ENCODE data around the gene OR7D4. TPM values are rescaled to one million over a fixed set of nuclear protein-coding genes. Genes with fewer than 3 reads are reported as not detected.
"Not testable (repeated sequence)": the region's sequence is repeated elsewhere in the genome, so short reads cannot be mapped to it uniquely, and the experiment has no call there.

The OR7D4 gene
- not detected for polyA plus RNA-seq (ENCODE audit: low read depth in 6 of 6)

- DNase-seq (no peak), ATAC-seq (ENCODE audit: low read depth in 2 of 2) (no peak)
- no peak within 1 kb of the TSS for H3K4me3 Mint-ChIP-seq
- no peaks in the 10 kb centered on the region for H3K4me1 Mint-ChIP-seq
- H3K27ac Mint-ChIP-seq = no peak within 1 kb of the TSS
- H3K27me3 Mint-ChIP-seq = peaks cover 14 to 44% (median 17%) of the 10 kb centered on the region in 3 donors
- peaks cover 6 to 26% (median 10%) of the 10 kb centered on the region in 7 donors for H3K9me3 Mint-ChIP-seq
- H3K36me3 Mint-ChIP-seq = peaks cover 0 to 10% of the 10 kb centered on the region in 2 donors
These were observed at the start of gene OR7D4 for GRCh38 chr19:9219489-9219888. OR7D4 (minus strand) TSS chr19:9219589; CDS start chr19:9214837, 4,752 bp downstream.

DNA sequence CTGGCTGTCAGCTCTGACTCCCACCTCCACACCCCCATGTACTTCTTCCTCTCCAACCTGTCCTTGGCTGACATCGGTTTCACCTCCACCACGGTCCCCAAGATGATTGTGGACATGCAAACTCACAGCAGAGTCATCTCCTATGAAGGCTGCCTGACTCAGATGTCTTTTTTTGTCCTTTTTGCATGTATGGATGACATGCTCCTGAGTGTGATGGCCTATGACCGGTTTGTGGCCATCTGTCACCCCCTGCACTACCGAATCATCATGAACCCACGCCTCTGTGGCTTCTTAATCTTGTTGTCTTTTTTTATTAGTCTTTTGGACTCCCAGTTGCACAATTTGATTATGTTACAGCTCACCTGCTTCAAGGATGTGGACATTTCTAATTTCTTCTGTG, 31.8 kb upstream of the OR7D4 start:
- no peak overlapping the region for H3K27ac Mint-ChIP-seq
- H3K4me1 Mint-ChIP-seq = no peaks in the 10 kb centered on the region
- peaks cover 0 to 16% (median 6%) of the 10 kb centered on the region in 7 donors for H3K9me3 Mint-ChIP-seq
- H3K36me3 Mint-ChIP-seq = peaks cover 0 to 4% of the 10 kb centered on the region in 2 donors
- DNase-seq = no peak
- no peak overlapping the region for H3K4me3 Mint-ChIP-seq
- H3K27me3 Mint-ChIP-seq = peaks cover 11 to 21% (median 14%) of the 10 kb centered on the region in 3 donors
- ATAC-seq (ENCODE audit: low read depth in 2 of 2) = no peak

GRCh38 chr19:9250630-9251029, 31.2 kb upstream of the OR7D4 start, which contains the start of gene OR7E24:
OR7E24 (plus strand) TSS chr19:9250930; CDS start chr19:9251044, 114 bp downstream.
- DNase-seq (no peak), ATAC-seq (ENCODE audit: low read depth in 2 of 2) (no peak)
- H3K4me3 Mint-ChIP-seq = no peak within 1 kb of the TSS
- no peak within 1 kb of the TSS for H3K27ac Mint-ChIP-seq
- H3K36me3 Mint-ChIP-seq = peaks cover 0 to 4% of the 10 kb centered on the region in 2 donors
- H3K4me1 Mint-ChIP-seq = no peaks in the 10 kb centered on the region
- H3K9me3 Mint-ChIP-seq = peaks cover 0 to 16% (median 3%) of the 10 kb centered on the region in 7 donors
- peaks cover 11 to 21% (median 14%) of the 10 kb centered on the region in 3 donors for H3K27me3 Mint-ChIP-seq

DNA sequence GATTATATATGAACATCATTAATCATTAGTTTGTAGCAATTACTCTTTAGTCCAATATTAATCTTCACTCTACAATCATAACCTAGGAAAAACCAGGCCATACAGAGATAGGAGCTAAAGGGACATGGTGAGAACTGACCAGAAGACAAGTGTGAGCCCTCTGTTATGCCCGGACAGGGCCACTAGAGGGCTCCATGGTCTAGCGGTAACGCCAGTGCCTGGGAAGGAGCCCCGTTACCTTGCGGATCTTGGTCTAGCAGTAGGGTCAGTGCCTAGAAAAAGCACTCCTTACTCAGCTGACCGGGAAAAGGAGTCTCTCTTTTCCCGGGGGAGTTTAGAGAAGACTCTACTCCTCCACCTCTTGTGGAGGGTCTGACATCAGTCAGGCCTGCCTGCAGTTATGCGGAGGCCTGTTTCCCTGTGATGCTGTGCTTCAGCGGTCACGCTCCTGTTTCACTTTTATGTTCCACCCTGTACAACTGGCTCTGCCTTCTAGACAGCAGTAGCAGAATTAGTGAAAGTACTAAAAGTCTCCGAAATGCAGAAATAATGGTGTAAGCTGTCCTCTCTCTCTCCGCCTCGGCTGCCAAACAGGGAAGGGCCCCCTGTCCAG, 13.8 kb downstream of the OR7D4 start:
- H3K9me3 Mint-ChIP-seq = peaks cover 0 to 4% (median 2%) of the 10 kb centered on the region in 7 donors

DNA sequence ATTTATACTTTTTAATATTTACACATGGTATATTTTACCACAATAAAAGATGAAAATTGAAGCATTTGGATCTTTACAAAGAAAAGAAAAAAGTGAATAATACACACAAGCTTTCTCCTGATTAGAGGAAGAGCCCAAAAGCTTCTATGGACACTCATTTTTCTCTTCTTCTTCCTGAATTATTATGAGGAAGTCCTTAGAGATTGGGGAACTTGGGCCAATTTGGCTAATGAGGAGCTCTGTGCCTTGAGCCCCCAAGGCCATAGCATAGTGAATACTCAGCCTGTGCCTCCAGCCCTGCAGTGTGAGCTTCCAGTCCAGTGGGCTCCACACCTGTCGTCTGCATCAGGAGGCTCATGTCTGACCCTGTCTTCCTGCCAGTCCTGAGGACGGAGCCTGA, 21.3 kb downstream of the OR7D4 start:
- ATAC-seq (ENCODE audit: low read depth in 2 of 2); H3K4me1 Mint-ChIP-seq; DNase-seq; H3K36me3 Mint-ChIP-seq; H3K9me3 Mint-ChIP-seq; H3K4me3 Mint-ChIP-seq; H3K27ac Mint-ChIP-seq: not testable (repeated sequence)
- H3K27me3 Mint-ChIP-seq = peaks cover 17 to 33% (median 19%) of the 10 kb centered on the region in 3 donors

More for the DNA sequence above, 13.8 kb downstream of the OR7D4 start:
- peak overlapping the region in 7 of 8 donors; percentile 37 to 81 (median 70) for H3K4me3 Mint-ChIP-seq
- H3K4me1 Mint-ChIP-seq = peaks cover 4 to 7% (median 6%) of the 10 kb centered on the region in 3 donors
- DNase-seq (peak; percentile 55), ATAC-seq (ENCODE audit: low read depth in 2 of 2) (peak; percentile 64 to 72)
- H3K27ac Mint-ChIP-seq = peak overlapping the region in 1 of 6 donors; percentile 33
- H3K36me3 Mint-ChIP-seq = no peaks in the 10 kb centered on the region
- peaks cover 5 to 10% (median 6%) of the 10 kb centered on the region in 3 donors for H3K27me3 Mint-ChIP-seq

DNA sequence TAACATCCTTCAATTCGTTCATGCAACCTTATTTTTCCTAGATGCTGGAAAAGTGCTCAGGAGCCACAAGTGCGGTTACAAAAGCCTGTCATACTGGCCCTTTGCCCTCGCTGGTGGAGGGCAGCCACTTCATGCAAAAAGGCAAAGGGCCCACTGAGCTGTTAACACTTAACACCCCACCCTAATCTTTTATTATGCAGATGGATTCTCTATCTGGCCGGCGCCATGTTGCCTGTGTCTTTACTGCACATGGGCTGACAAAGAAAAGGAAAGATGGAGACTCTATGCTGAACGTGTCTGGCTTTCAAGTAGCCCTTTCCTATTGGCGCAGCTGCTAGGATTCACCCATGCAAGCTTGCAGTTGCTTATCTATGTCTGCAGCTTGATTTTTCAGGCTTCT, 29.9 kb downstream of the OR7D4 start:
- no peak for DNase-seq
- H3K4me1 Mint-ChIP-seq = no peaks in the 10 kb centered on the region
- peak overlapping the region in 2 of 8 donors; percentile 0 to 16 for H3K4me3 Mint-ChIP-seq
- H3K27ac Mint-ChIP-seq = no peak overlapping the region
- H3K36me3 Mint-ChIP-seq = peaks cover 12 to 13% of the 10 kb centered on the region in 2 donors
- no peak for ATAC-seq (ENCODE audit: low read depth in 2 of 2)
- H3K9me3 Mint-ChIP-seq = peaks cover 0 to 34% (median 21%) of the 10 kb centered on the region in 7 donors
- peaks cover 8 to 34% (median 10%) of the 10 kb centered on the region in 3 donors for H3K27me3 Mint-ChIP-seq

- Mint-ChIP-seq H3K27me3 (peaks cover 0 to 24% (median 5%) of the 10 kb centered on the region in 3 donors), H3K4me1 (no peaks in the 10 kb centered on the region), H3K27ac (no peak overlapping the region), H3K9me3 (peaks cover 0 to 29% (median 21%) of the 10 kb centered on the region in 7 donors), H3K4me3 (no peak overlapping the region), H3K36me3 (peaks cover 12 to 13% of the 10 kb centered on the region in 2 donors)
- ATAC-seq (ENCODE audit: low read depth in 2 of 2) (no peak), DNase-seq (no peak)
These were observed 32.2 kb downstream of the OR7D4 start for GRCh38 chr19:9187191-9187590.

- H3K27ac Mint-ChIP-seq = no peak overlapping the region
- no peak for DNase-seq
- peaks cover 0 to 11% (median 4%) of the 10 kb centered on the region in 7 donors for H3K9me3 Mint-ChIP-seq
- H3K36me3 Mint-ChIP-seq = peaks cover 7 to 12% of the 10 kb centered on the region in 2 donors
- peaks cover 0 to 14% (median 0%) of the 10 kb centered on the region in 3 donors for H3K27me3 Mint-ChIP-seq
- ATAC-seq (ENCODE audit: low read depth in 2 of 2) = no peak
- no peaks in the 10 kb centered on the region for H3K4me1 Mint-ChIP-seq
- H3K4me3 Mint-ChIP-seq = no peak overlapping the region
These were observed 36.4 kb downstream of the OR7D4 start for GRCh38 chr19:9183000-9183399.

- Mint-ChIP-seq H3K4me1 (no peaks in the 10 kb centered on the region), H3K27ac (no peak within 1 kb of the TSS), H3K9me3 (peaks cover 0 to 2% (median 0%) of the 10 kb centered on the region in 7 donors), H3K27me3 (peaks cover 0 to 8% (median 0%) of the 10 kb centered on the region in 3 donors), H3K4me3 (no peak within 1 kb of the TSS), H3K36me3 (no peaks in the 10 kb centered on the region)
- ATAC-seq (ENCODE audit: low read depth in 2 of 2) (no peak), DNase-seq (no peak)
These were observed 40.5 kb downstream of the OR7D4 start, which contains the start of gene OR7D2 for GRCh38 chr19:9178901-9179300. OR7D2 (plus strand) TSS chr19:9178979; CDS start chr19:9185782, 6,803 bp downstream.

DNA sequence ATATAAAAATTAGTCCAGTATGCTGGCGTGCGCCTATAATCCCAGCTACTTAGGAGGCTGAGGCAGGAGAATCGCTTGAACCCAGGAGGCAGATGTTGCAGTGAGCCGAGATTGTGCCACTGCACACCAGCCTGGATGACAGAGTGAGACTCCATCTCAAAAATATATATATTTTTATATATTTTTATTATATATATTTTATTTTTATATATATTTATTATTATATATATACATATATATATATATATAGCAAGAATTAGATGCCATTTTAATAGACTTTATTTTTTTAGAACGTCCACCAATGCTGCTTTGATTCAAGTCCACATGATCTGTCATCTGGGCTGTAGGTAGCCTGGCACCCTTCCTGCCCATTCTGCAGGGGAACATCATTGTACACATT, 44.1 kb downstream of the OR7D4 start:
- H3K4me3 Mint-ChIP-seq = no peak overlapping the region
- peaks cover 0 to 2% (median 0%) of the 10 kb centered on the region in 7 donors for H3K9me3 Mint-ChIP-seq
- H3K36me3 Mint-ChIP-seq = no peaks in the 10 kb centered on the region
- no peaks in the 10 kb centered on the region for H3K4me1 Mint-ChIP-seq
- ATAC-seq (ENCODE audit: low read depth in 2 of 2) (no peak), DNase-seq (no peak)
- peaks cover 0 to 8% (median 0%) of the 10 kb centered on the region in 3 donors for H3K27me3 Mint-ChIP-seq
- H3K27ac Mint-ChIP-seq = no peak overlapping the region

- Mint-ChIP-seq H3K9me3 (peaks cover 0 to 2% (median 0%) of the 10 kb centered on the region in 7 donors), H3K27me3 (no peaks in the 10 kb centered on the region), H3K4me3 (no peak overlapping the region), H3K27ac (no peak overlapping the region), H3K36me3 (no peaks in the 10 kb centered on the region), H3K4me1 (peaks cover 0 to 15% (median 0%) of the 10 kb centered on the region in 3 donors)
- ATAC-seq (ENCODE audit: low read depth in 2 of 2) (no peak), DNase-seq (no peak)
These were observed 47.9 kb downstream of the OR7D4 start for GRCh38 chr19:9171393-9171991.

GRCh38 chr19:9166846-9167245, 52.5 kb downstream of the OR7D4 start:
- Mint-ChIP-seq H3K9me3 (peaks cover 0 to 7% (median 0%) of the 10 kb centered on the region in 7 donors), H3K4me1 (peaks cover 0 to 15% (median 0%) of the 10 kb centered on the region in 3 donors), H3K36me3 (peaks cover 11 to 25% of the 10 kb centered on the region in 2 donors), H3K27ac (peak overlapping the region in 2 of 6 donors; percentile 56 to 70), H3K27me3 (no peaks in the 10 kb centered on the region), H3K4me3 (no peak overlapping the region)
- ATAC-seq (ENCODE audit: low read depth in 2 of 2) (no peak), DNase-seq (no peak)

- H3K27me3 Mint-ChIP-seq = no peaks in the 10 kb centered on the region
- no peak overlapping the region for H3K4me3 Mint-ChIP-seq
- peaks cover 0 to 7% (median 0%) of the 10 kb centered on the region in 7 donors for H3K9me3 Mint-ChIP-seq
- no peak for ATAC-seq (ENCODE audit: low read depth in 2 of 2)
- H3K36me3 Mint-ChIP-seq = peaks cover 27 to 39% of the 10 kb centered on the region in 2 donors
- H3K4me1 Mint-ChIP-seq = peaks cover 0 to 15% (median 0%) of the 10 kb centered on the region in 3 donors
- DNase-seq = no peak
- H3K27ac Mint-ChIP-seq = peak overlapping the region in 1 of 6 donors; percentile 76
These were observed 54.1 kb downstream of the OR7D4 start for GRCh38 chr19:9165261-9165660.

Data from naive B cell (primary cell).